ENCODE data around the gene EDARADD. TPM values are rescaled to one million over a fixed set of nuclear protein-coding genes. Genes with fewer than 3 reads are reported as not detected.

Gene EDARADD
- total RNA-seq, 1 experiment from 2014 or later, result 0.30 TPM

- no peaks in the 10 kb centered on the region for H4K20me1 ChIP-seq (ENCODE audit: insufficient read depth)
- BruUV-seq (replicated peaks), result no TSS peak
- no peak for DNase-seq (ENCODE audit: low read depth, low spot score)
- no peak overlapping the region for H2AFZ ChIP-seq (ENCODE audit: low read depth, low read length, poor library complexity, severe bottlenecking)
- no peaks in the 10 kb centered on the region; a peak in 1 of 4 replicates for H3K4me1 ChIP-seq (ENCODE audit: control insufficient read depth in 1 of 2, insufficient read depth in 2 of 2, low read length in 2 of 2)
- ChIA-PET CTCF (no interaction called here), RAD21 (ENCODE audit: low non-redundant PET in 1 of 2, low total read pairs in 2 of 2, uncharacterized antibody in 2 of 2, unreplicated experiment in 2 of 2) (no interaction called here), POLR2A (no interaction called here)
- TF ChIP-seq RAD21 (IDR thresholded peaks at IDR 0.05; ENCODE audit: low read depth) (no peak), CBX3 (IDR thresholded peaks at IDR 0.05; ENCODE audit: low read depth) (no peak), ZFX (IDR thresholded peaks at IDR 0.05) (no peak), SRF (IDR thresholded peaks at IDR 0.05; ENCODE audit: low read depth) (no peak), EGR1 (IDR thresholded peaks at IDR 0.05; ENCODE audit: low read depth) (no peak), ZNF274 (IDR thresholded peaks at IDR 0.05; ENCODE audit: low read depth, low read length) (no peak), POLR2AphosphoS5 (IDR thresholded peaks at IDR 0.05; ENCODE audit: low read depth, low read length) (no peak), YY1 (IDR thresholded peaks at IDR 0.05; ENCODE audit: extremely low read depth, insufficient replicate concordance, low read depth, low read length) (no peak), SP1 (IDR thresholded peaks at IDR 0.05; ENCODE audit: low read depth) (no peak), SIN3A (IDR thresholded peaks at IDR 0.05; ENCODE audit: low read depth) (no peak), FOSL1 (IDR thresholded peaks at IDR 0.05; ENCODE audit: low read depth) (no peak), EZH2 (IDR thresholded peaks at IDR 0.05) (no peak), ELF1 (IDR thresholded peaks at IDR 0.05; ENCODE audit: borderline replicate concordance, low read depth) (no peak), EZH2phosphoT487 (IDR thresholded peaks at IDR 0.05; ENCODE audit: borderline replicate concordance) (no peak), JUND (IDR thresholded peaks at IDR 0.05) (no peak), TCF7L2 (IDR thresholded peaks at IDR 0.05; ENCODE audit: borderline replicate concordance, extremely low read depth, insufficient read depth, insufficient read length) (no peak), CEBPB (IDR thresholded peaks at IDR 0.05; ENCODE audit: low read depth) (no peak)
- TF ChIP-seq, protein P1, sequence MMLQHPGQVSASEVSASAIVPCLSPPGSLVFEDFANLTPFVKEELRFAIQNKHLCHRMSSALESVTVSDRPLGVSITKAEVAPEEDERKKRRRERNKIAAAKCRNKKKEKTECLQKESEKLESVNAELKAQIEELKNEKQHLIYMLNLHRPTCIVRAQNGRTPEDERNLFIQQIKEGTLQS (IDR thresholded peaks at IDR 0.05), result no peak
- TF ChIP-seq, protein P2, sequence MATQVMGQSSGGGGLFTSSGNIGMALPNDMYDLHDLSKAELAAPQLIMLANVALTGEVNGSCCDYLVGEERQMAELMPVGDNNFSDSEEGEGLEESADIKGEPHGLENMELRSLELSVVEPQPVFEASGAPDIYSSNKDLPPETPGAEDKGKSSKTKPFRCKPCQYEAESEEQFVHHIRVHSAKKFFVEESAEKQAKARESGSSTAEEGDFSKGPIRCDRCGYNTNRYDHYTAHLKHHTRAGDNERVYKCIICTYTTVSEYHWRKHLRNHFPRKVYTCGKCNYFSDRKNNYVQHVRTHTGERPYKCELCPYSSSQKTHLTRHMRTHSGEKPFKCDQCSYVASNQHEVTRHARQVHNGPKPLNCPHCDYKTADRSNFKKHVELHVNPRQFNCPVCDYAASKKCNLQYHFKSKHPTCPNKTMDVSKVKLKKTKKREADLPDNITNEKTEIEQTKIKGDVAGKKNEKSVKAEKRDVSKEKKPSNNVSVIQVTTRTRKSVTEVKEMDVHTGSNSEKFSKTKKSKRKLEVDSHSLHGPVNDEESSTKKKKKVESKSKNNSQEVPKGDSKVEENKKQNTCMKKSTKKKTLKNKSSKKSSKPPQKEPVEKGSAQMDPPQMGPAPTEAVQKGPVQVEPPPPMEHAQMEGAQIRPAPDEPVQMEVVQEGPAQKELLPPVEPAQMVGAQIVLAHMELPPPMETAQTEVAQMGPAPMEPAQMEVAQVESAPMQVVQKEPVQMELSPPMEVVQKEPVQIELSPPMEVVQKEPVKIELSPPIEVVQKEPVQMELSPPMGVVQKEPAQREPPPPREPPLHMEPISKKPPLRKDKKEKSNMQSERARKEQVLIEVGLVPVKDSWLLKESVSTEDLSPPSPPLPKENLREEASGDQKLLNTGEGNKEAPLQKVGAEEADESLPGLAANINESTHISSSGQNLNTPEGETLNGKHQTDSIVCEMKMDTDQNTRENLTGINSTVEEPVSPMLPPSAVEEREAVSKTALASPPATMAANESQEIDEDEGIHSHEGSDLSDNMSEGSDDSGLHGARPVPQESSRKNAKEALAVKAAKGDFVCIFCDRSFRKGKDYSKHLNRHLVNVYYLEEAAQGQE (IDR thresholded peaks at IDR 0.05; ENCODE audit: low read depth), result no peak
- TF ChIP-seq, protein P3, sequence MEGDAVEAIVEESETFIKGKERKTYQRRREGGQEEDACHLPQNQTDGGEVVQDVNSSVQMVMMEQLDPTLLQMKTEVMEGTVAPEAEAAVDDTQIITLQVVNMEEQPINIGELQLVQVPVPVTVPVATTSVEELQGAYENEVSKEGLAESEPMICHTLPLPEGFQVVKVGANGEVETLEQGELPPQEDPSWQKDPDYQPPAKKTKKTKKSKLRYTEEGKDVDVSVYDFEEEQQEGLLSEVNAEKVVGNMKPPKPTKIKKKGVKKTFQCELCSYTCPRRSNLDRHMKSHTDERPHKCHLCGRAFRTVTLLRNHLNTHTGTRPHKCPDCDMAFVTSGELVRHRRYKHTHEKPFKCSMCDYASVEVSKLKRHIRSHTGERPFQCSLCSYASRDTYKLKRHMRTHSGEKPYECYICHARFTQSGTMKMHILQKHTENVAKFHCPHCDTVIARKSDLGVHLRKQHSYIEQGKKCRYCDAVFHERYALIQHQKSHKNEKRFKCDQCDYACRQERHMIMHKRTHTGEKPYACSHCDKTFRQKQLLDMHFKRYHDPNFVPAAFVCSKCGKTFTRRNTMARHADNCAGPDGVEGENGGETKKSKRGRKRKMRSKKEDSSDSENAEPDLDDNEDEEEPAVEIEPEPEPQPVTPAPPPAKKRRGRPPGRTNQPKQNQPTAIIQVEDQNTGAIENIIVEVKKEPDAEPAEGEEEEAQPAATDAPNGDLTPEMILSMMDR (IDR thresholded peaks at IDR 0.05 in 2 of 3, conservative IDR thresholded peaks at IDR 0.05 in 1 of 3; ENCODE audit: borderline replicate concordance in 1 of 3, insufficient read depth in 1 of 3, low read depth in 2 of 3, low read length in 2 of 3), result no peak
- no peak overlapping the region for H3K27ac ChIP-seq (ENCODE audit: low read depth, low read length)
- H3K79me2 ChIP-seq (ENCODE audit: insufficient read depth, low read length), result no peaks in the 10 kb centered on the region
- no peaks in the 10 kb centered on the region for H3K9me2 ChIP-seq (ENCODE audit: insufficient read depth)
- H3K4me3 ChIP-seq (replicated peaks in 1 of 2; ENCODE audit: low read depth in 1 of 2, low read length in 2 of 2), result no peak overlapping the region
- H3K27me3 ChIP-seq (ENCODE audit: insufficient read depth, low read length), result no peaks in the 10 kb centered on the region
- H3K36me3 ChIP-seq (ENCODE audit: control insufficient read depth in 1 of 2, insufficient read depth in 2 of 2, low read length in 2 of 2), result no peaks in the 10 kb centered on the region
- intact Hi-C loops (cut with micrococcal nuclease), result no loop called here
- H3K4me2 ChIP-seq (ENCODE audit: low read length), result no peak overlapping the region
- ATAC-seq, result no peak
- H3K9me3 ChIP-seq (ENCODE audit: control insufficient read depth in 1 of 2, insufficient read depth in 1 of 2, low read depth in 1 of 2, low read length in 2 of 2), result no peaks in the 10 kb centered on the region
- H3K9ac ChIP-seq (ENCODE audit: low read length), result no peak overlapping the region
These were observed 3.2 kb downstream of the EDARADD start for GRCh38 chr1:236397173-236397759.

Measured in HCT116 (cell line).